ENCODE measurements around the gene LIN7B. TPM values are rescaled to one million over a fixed set of nuclear protein-coding genes. Genes with fewer than 3 reads are reported as not detected.

Gene LIN7B
- total and polyA plus RNA-seq, 2 of the 8 experiments (the other 6 are each of a cell fraction or from before 2014, with no cell fraction given), result 4.1 to 4.2 TPM

DNA sequence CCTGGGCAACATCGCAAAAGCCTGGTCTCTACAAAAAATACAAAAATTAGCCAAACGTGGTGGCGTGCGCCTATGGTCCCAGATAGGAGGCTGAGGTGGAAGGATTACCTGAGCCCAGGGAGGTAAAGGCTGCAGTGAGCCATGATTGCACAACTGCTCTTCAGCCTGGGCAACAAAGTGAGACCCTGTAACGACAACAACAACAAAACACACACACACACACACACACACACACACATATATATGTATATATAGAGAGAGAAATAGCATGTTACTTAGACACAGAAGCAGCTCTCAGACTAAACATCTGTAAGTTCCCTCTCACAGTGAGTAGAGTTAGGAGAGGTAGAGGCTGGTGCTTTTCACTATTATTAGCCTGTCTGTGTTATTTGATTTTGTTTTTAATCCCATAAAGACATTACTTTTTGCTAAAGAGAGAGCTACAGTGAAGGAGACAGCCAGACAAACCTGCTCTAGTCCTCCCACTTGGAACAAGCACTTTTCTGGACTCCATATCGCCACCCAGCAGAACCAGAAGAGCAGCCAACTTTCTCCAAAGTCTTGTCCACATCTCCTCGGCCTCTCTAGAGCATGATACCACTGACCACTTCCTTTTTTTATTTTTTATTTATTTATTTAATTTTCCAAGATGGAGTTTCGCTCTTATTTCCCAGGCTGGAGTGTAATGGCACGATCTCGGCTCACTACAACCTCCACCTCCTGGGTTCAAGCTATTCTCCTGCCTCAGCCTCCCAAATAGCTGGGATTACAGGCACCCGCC, 2.8 kb upstream of the LIN7B start:
- peaks cover 11% of the 10 kb centered on the region for H3K23me2 ChIP-seq (ENCODE audit: low read depth, low read length)
- H2BK5ac ChIP-seq (ENCODE audit: low read depth, low read length), result no peak overlapping the region
- H2BK20ac ChIP-seq (ENCODE audit: low read length), result no peak overlapping the region
- no peak overlapping the region for H3K4me3 ChIP-seq (ENCODE audit: extremely low read depth in 1 of 4, insufficient read depth in 2 of 4, low read depth in 3 of 4, low read length in 4 of 4)
- no peak overlapping the region for H3K27ac ChIP-seq (ENCODE audit: low read depth, low read length)
- no peak for TF ChIP-seq E2F6 (IDR thresholded peaks at IDR 0.05)
- no peak for TF ChIP-seq PHF8 (conservative IDR thresholded peaks at IDR 0.05; ENCODE audit: low read depth, low read length)
- TF ChIP-seq RBBP5 (IDR thresholded peaks at IDR 0.05; ENCODE audit: borderline replicate concordance, low read depth, low read length), result no peak
- TF ChIP-seq NANOG (IDR thresholded peaks at IDR 0.05; ENCODE audit: insufficient read depth, low read depth, low read length, poor library complexity, severe bottlenecking), result no peak
- TF ChIP-seq RFX5 (IDR thresholded peaks at IDR 0.05; ENCODE audit: borderline replicate concordance, low read depth, low read length), result no peak
- TF ChIP-seq POLR2AphosphoS5 (IDR thresholded peaks at IDR 0.05; ENCODE audit: low read depth, low read length), result no peak
- no peak for TF ChIP-seq JUND (IDR thresholded peaks at IDR 0.05; ENCODE audit: low read length)
- 0 out of 2 replicates have a peak, but pooled peaks have one; percentile 24 for TF ChIP-seq CEBPB (IDR thresholded peaks at IDR 0.05; ENCODE audit: low read depth, low read length)
- no peak overlapping the region for H4K91ac ChIP-seq (replicated peaks; ENCODE audit: insufficient read length, low read length)
- H2BK15ac ChIP-seq (ENCODE audit: low read length), result no peak overlapping the region
- H2AFZ ChIP-seq (ENCODE audit: low read length), result no peak overlapping the region
- H3K4me1 ChIP-seq (replicated peaks in 1 of 4; ENCODE audit: control insufficient read depth in 3 of 4, insufficient read depth in 4 of 4, low read length in 3 of 4), result peaks cover 0 to 4% (median 0%) of the 10 kb centered on the region in 4 experiments; a peak in 2 of 7 replicates
- H3K4ac ChIP-seq (replicated peaks; ENCODE audit: insufficient read length, low read depth, low read length), result no peak overlapping the region
- H3K9me3 ChIP-seq (ENCODE audit: insufficient read depth in 2 of 2, low read depth in 1 of 2, low read length in 1 of 2), result no peaks in the 10 kb centered on the region
- no peak overlapping the region for H3K23ac ChIP-seq (ENCODE audit: insufficient read length)
- no peak for DNase-seq (ENCODE audit: low read depth in 1 of 2, low spot score in 2 of 2)
- no peak overlapping the region for H3K18ac ChIP-seq (ENCODE audit: extremely low read depth, low read length)
- H3K56ac ChIP-seq (replicated peaks; ENCODE audit: insufficient read length, low read depth, low read length), result no peak overlapping the region
- POLR2A ChIA-PET (ENCODE audit: partially characterized antibody), result interaction anchor here (0.7 to 7.8 kb wide), 7 partner anchors 10 to 51 kb away, joined by 3 to 67 read pairs (median 4); no protein-coding TSS in a partner anchor
- no peak overlapping the region for H3K9ac ChIP-seq (replicated peaks in 1 of 4; ENCODE audit: extremely low read depth in 1 of 4, low read depth in 3 of 4, low read length in 3 of 4)
- no peak overlapping the region for H2AK5ac ChIP-seq (ENCODE audit: low read depth, low read length)
- no peaks in the 10 kb centered on the region; a peak in 1 of 7 replicates for H3K27me3 ChIP-seq (replicated peaks in 1 of 4; ENCODE audit: control insufficient read depth in 3 of 4, extremely low read depth in 1 of 4, insufficient read depth in 3 of 4, low read length in 3 of 4)
- no peak overlapping the region for H3K4me2 ChIP-seq (ENCODE audit: insufficient read depth in 1 of 2, low read depth in 2 of 2, low read length in 2 of 2)
- 0 out of 2 replicates have a peak, but pooled peaks cover 2% of the 10 kb centered on the region for H3K79me1 ChIP-seq (ENCODE audit: low read depth, low read length)
- no peak overlapping the region for H4K8ac ChIP-seq (ENCODE audit: extremely low read depth, insufficient read depth, low read length)
- 90% methylated on average over 11 of the region's 11 CpGs; no CpG with 5 or more reads in 1 of the 2 experiments for WGBS, 2 experiments (ENCODE audit: extremely low coverage in 1 of 2, insufficient coverage in 1 of 2, insufficient read length in 1 of 2, insufficient replicate concordance in 2 of 2, low coverage in 1 of 2, low lambda C conversion rate in 2 of 2, missing lambda C conversion rate in 1 of 2)
- peaks cover 11 to 30% (median 27%) of the 10 kb centered on the region in 4 experiments for H3K36me3 ChIP-seq (ENCODE audit: control insufficient read depth in 2 of 4, insufficient read depth in 4 of 4, low read length in 3 of 4)
- H3K79me2 ChIP-seq (ENCODE audit: control insufficient read depth in 1 of 2, insufficient read depth in 2 of 2, low read length in 2 of 2), result no peaks in the 10 kb centered on the region
- no peak overlapping the region for H4K5ac ChIP-seq (ENCODE audit: insufficient read length, low read depth, low read length)
- no peak overlapping the region for H2BK120ac ChIP-seq (replicated peaks; ENCODE audit: low read depth, low read length)
- no peak overlapping the region for H2BK12ac ChIP-seq (ENCODE audit: low read depth, low read length)
- H4K20me1 ChIP-seq (replicated peaks in 1 of 2; ENCODE audit: control insufficient read depth in 1 of 2, insufficient read depth in 2 of 2, low read length in 2 of 2), result peaks cover 14 to 18% of the 10 kb centered on the region in 2 experiments
- FAIRE-seq, result no peak
- no peak overlapping the region for H3K14ac ChIP-seq (ENCODE audit: insufficient read length)
- CTCF ChIA-PET (ENCODE audit: partially characterized antibody), result interaction anchor here (0.7 to 2.9 kb wide), 8 partner anchors 13 to 97 kb away, joined by 3 to 20 read pairs (median 6); no protein-coding TSS in a partner anchor
